ENCODE results near the gene ACAT2.

ACAT2 gene

GRCh38 chr6:159778131-159778530, 16.3 kb downstream of the ACAT2 start:
- no peaks in the 10 kb centered on the region for H3K9me3 ChIP-seq (ENCODE audit: insufficient read depth, low read length)
- no peaks in the 10 kb centered on the region for H3K4me1 ChIP-seq (ENCODE audit: insufficient read depth, insufficient read length)
- H3K4me3 ChIP-seq (ENCODE audit: insufficient read length, low read depth), result no peak overlapping the region
- H3K9ac ChIP-seq (ENCODE audit: insufficient read length, low read depth), result no peak overlapping the region
- TF ChIP-seq YY1 (IDR thresholded peaks at IDR 0.05; ENCODE audit: insufficient read depth, insufficient read length) (no peak), SUZ12 (IDR thresholded peaks at IDR 0.05; ENCODE audit: extremely low read depth, insufficient read depth, insufficient read length) (no peak), ZNF274 (IDR thresholded peaks at IDR 0.05; ENCODE audit: low read depth, low read length) (no peak)
- H3K36me3 ChIP-seq (ENCODE audit: insufficient read depth, insufficient read length, low read length), result peaks cover 84% of the 10 kb centered on the region
- no peak for DNase-seq (ENCODE audit: low read depth, low spot score)
- H3K27me3 ChIP-seq (ENCODE audit: insufficient read depth, insufficient read length), result no peaks in the 10 kb centered on the region

- H3K9me3 ChIP-seq (ENCODE audit: insufficient read depth, low read length), result no peaks in the 10 kb centered on the region
- H3K4me1 ChIP-seq (ENCODE audit: insufficient read depth, insufficient read length), result no peaks in the 10 kb centered on the region
- no peak for DNase-seq (ENCODE audit: low read depth, low spot score)
- TF ChIP-seq ZNF274 (IDR thresholded peaks at IDR 0.05; ENCODE audit: low read depth, low read length) (no peak), YY1 (IDR thresholded peaks at IDR 0.05; ENCODE audit: insufficient read depth, insufficient read length) (no peak), SUZ12 (IDR thresholded peaks at IDR 0.05; ENCODE audit: extremely low read depth, insufficient read depth, insufficient read length) (no peak)
- no peak overlapping the region for H3K4me3 ChIP-seq (ENCODE audit: insufficient read length, low read depth)
- no peak overlapping the region for H3K9ac ChIP-seq (ENCODE audit: insufficient read length, low read depth)
- no peaks in the 10 kb centered on the region for H3K27me3 ChIP-seq (ENCODE audit: insufficient read depth, insufficient read length)
- H3K36me3 ChIP-seq (ENCODE audit: insufficient read depth, insufficient read length, low read length), result peaks cover 89% of the 10 kb centered on the region
Measured at GRCh38 chr6:159778542-159779103, 16.8 kb downstream of the ACAT2 start.

- H3K4me1 ChIP-seq (ENCODE audit: insufficient read depth, insufficient read length), result no peaks in the 10 kb centered on the region
- H3K27me3 ChIP-seq (ENCODE audit: insufficient read depth, insufficient read length), result no peaks in the 10 kb centered on the region
- H3K36me3 ChIP-seq (ENCODE audit: insufficient read depth, insufficient read length, low read length), result peaks cover 78% of the 10 kb centered on the region
- no peak for DNase-seq (ENCODE audit: low read depth, low spot score)
- peak overlapping the region; percentile 99 for H3K9ac ChIP-seq (ENCODE audit: insufficient read length, low read depth)
- peak overlapping the region; percentile 94 for H3K4me3 ChIP-seq (ENCODE audit: insufficient read length, low read depth)
- H3K9me3 ChIP-seq (ENCODE audit: insufficient read depth, low read length), result no peaks in the 10 kb centered on the region
- no peak for TF ChIP-seq ZNF274 (IDR thresholded peaks at IDR 0.05; ENCODE audit: low read depth, low read length)
- no peak for TF ChIP-seq YY1 (IDR thresholded peaks at IDR 0.05; ENCODE audit: insufficient read depth, insufficient read length)
- TF ChIP-seq SUZ12 (IDR thresholded peaks at IDR 0.05; ENCODE audit: extremely low read depth, insufficient read depth, insufficient read length), result no peak
Measured at GRCh38 chr6:159788276-159788675, 26.4 kb downstream of the ACAT2 start.

- H3K9me3 ChIP-seq (ENCODE audit: insufficient read depth, low read length), result no peaks in the 10 kb centered on the region
- no peaks in the 10 kb centered on the region for H3K4me1 ChIP-seq (ENCODE audit: insufficient read depth, insufficient read length)
Measured at GRCh38 chr6:159788753-159789376, 27.0 kb downstream of the ACAT2 start.

GRCh38 chr6:159789377-159790148, 27.7 kb downstream of the ACAT2 start, which contains the start of gene TCP1:
TSS of gene TCP1 (minus strand) at chr6:159789602. CDS start at chr6:159789468, 134 bp downstream.
- peak; percentile 96 for DNase-seq (ENCODE audit: low read depth, low spot score)
- Histone ChIP-seq H3K9me3 (ENCODE audit: insufficient read depth, low read length) (no peaks in the 10 kb centered on the region), H3K27me3 (ENCODE audit: insufficient read depth, insufficient read length) (no peaks in the 10 kb centered on the region), H3K36me3 (ENCODE audit: insufficient read depth, insufficient read length, low read length) (peaks cover 76% of the 10 kb centered on the region), H3K4me3 (ENCODE audit: insufficient read length, low read depth) (peak within 1 kb of the TSS; percentile 94), H3K9ac (ENCODE audit: insufficient read length, low read depth) (peak within 1 kb of the TSS; percentile 99), H3K4me1 (ENCODE audit: insufficient read depth, insufficient read length) (no peaks in the 10 kb centered on the region)
- TF ChIP-seq YY1 (IDR thresholded peaks at IDR 0.05; ENCODE audit: insufficient read depth, insufficient read length) (no peak), ZNF274 (IDR thresholded peaks at IDR 0.05; ENCODE audit: low read depth, low read length) (no peak), SUZ12 (IDR thresholded peaks at IDR 0.05; ENCODE audit: extremely low read depth, insufficient read depth, insufficient read length) (no peak)

More at GRCh38 chr6:159788753-159789376, 27.0 kb downstream of the ACAT2 start:
- peaks cover 75% of the 10 kb centered on the region for H3K36me3 ChIP-seq (ENCODE audit: insufficient read depth, insufficient read length, low read length)
- no peak for DNase-seq (ENCODE audit: low read depth, low spot score)
- TF ChIP-seq YY1 (IDR thresholded peaks at IDR 0.05; ENCODE audit: insufficient read depth, insufficient read length) (no peak), SUZ12 (IDR thresholded peaks at IDR 0.05; ENCODE audit: extremely low read depth, insufficient read depth, insufficient read length) (no peak), ZNF274 (IDR thresholded peaks at IDR 0.05; ENCODE audit: low read depth, low read length) (no peak)
- peak overlapping the region; percentile 99 for H3K9ac ChIP-seq (ENCODE audit: insufficient read length, low read depth)
- H3K4me3 ChIP-seq (ENCODE audit: insufficient read length, low read depth), result peak overlapping the region; percentile 94
- H3K27me3 ChIP-seq (ENCODE audit: insufficient read depth, insufficient read length), result no peaks in the 10 kb centered on the region

GRCh38 chr6:159790149-159790955, 28.5 kb downstream of the ACAT2 start, which contains the start of gene MRPL18:
TSS of gene MRPL18 (plus strand) at chr6:159790467. CDS start at chr6:159790588, 121 bp downstream.
- Histone ChIP-seq H3K4me3 (ENCODE audit: insufficient read length, low read depth) (peak within 1 kb of the TSS; percentile 94), H3K36me3 (ENCODE audit: insufficient read depth, insufficient read length, low read length) (peaks cover 68% of the 10 kb centered on the region), H3K9me3 (ENCODE audit: insufficient read depth, low read length) (no peaks in the 10 kb centered on the region), H3K4me1 (ENCODE audit: insufficient read depth, insufficient read length) (no peaks in the 10 kb centered on the region), H3K9ac (ENCODE audit: insufficient read length, low read depth) (peak within 1 kb of the TSS; percentile 99), H3K27me3 (ENCODE audit: insufficient read depth, insufficient read length) (no peaks in the 10 kb centered on the region)
- DNase-seq (ENCODE audit: low read depth, low spot score), result peak; percentile 92
- TF ChIP-seq YY1 (IDR thresholded peaks at IDR 0.05; ENCODE audit: insufficient read depth, insufficient read length), result no peak
- TF ChIP-seq ZNF274 (IDR thresholded peaks at IDR 0.05; ENCODE audit: low read depth, low read length), result no peak
- no peak for TF ChIP-seq SUZ12 (IDR thresholded peaks at IDR 0.05; ENCODE audit: extremely low read depth, insufficient read depth, insufficient read length)
